Esophagus (tissue), 2 donors: ENCODE measurements around the gene INTU. TPM values are rescaled to one million over a fixed set of nuclear protein-coding genes. Genes with fewer than 3 reads are reported as not detected.

Experiments
- H3K27ac ChIP-seq, 2 donors: one replicate each; pipeline ENCODE4 v1.5.1; 2013; ENCODE audit warnings: low read depth in 2 of 2, mild to moderate bottlenecking in 2 of 2, inconsistent platforms in 1 of 2, low read length in 1 of 2, moderate library complexity in 1 of 2
- H3K27me3 ChIP-seq, 2 donors: one replicate each; pipeline ENCODE4 v1.6.1; 2013; ENCODE audit warnings: low read length in 2 of 2, control low read depth in 1 of 2, mild to moderate bottlenecking in 1 of 2; ENCODE audit not compliant: insufficient read depth in 2 of 2, control insufficient read depth in 1 of 2
- H3K36me3 ChIP-seq, 2 donors: one replicate each; pipeline ENCODE4 v1.6.1; 2013; ENCODE audit warnings: low read length in 1 of 2; ENCODE audit not compliant: control insufficient read depth in 2 of 2, insufficient read depth in 2 of 2
- H3K4me1 ChIP-seq, 2 donors: one replicate each; pipeline ENCODE4 v1.6.1; 2013; ENCODE audit warnings: low read length in 1 of 2; ENCODE audit not compliant: control insufficient read depth in 2 of 2, insufficient read depth in 2 of 2
- H3K4me3 ChIP-seq, 2 donors: one replicate each; pipeline ENCODE4 v1.5.1; 2013; ENCODE audit warnings: low read length in 2 of 2, mild to moderate bottlenecking in 2 of 2, low read depth in 1 of 2, moderate library complexity in 1 of 2
- H3K9me3 ChIP-seq, 2 donors: one replicate each; pipeline ENCODE4 v1.6.1; 2013; ENCODE audit warnings: mild to moderate bottlenecking in 2 of 2, low read depth in 1 of 2, low read length in 1 of 2, moderate library complexity in 1 of 2; ENCODE audit not compliant: control insufficient read depth in 2 of 2, insufficient read depth in 1 of 2
- WGBS, 2 donors: extraction: QIAGEN DNeasy Blood & Tissue Kit; methylation state at CpG; one replicate each; pipeline ENCODE4 v1.1.7; 2013; 5-methylcytosine and 5-hydroxymethylcytosine counted together
- polyA plus RNA-seq, 2 donors: library from polyadenylated mRNA; stranded (reverse); fragments of 200-250 nt; gene quantifications; one replicate each; pipeline ENCODE4 v1.2.3, GENCODE V29; 2013
- donor health status: healthy with polysubstance abuse.
- donor health status: Bipolar disorder and iron deficiency.

INTU gene
- polyA plus RNA-seq, 2 donors = 2.3 to 3.3 TPM

DNA sequence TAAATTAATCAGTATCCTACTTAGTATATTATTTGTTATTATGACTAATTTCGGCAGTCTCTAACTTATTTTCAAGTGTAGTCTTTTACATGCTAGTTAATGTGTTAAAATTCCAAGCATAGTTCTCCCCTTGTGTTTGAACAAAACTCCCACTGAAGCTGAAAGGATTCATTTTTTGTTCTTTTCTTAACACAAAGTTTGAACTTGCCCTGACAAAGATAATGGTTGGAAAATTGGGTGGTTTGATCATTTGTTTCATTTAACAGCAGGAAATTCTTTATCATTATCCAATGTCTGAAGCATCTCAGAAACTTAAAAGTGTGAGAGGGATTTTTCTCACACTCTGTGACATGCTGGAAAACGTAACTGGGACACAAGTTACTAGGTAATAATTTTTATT lies 36.0 kb downstream of the INTU start:
- Histone ChIP-seq H3K27me3 (no peaks in the 10 kb centered on the region), H3K9me3 (no peaks in the 10 kb centered on the region), H3K36me3 (no peaks in the 10 kb centered on the region), H3K4me1 (no peaks in the 10 kb centered on the region), H3K27ac (no peak overlapping the region), H3K4me3 (no peak overlapping the region)
- WGBS, 2 donors = 69% methylated on average over 2 of the region's 2 CpGs

DNA sequence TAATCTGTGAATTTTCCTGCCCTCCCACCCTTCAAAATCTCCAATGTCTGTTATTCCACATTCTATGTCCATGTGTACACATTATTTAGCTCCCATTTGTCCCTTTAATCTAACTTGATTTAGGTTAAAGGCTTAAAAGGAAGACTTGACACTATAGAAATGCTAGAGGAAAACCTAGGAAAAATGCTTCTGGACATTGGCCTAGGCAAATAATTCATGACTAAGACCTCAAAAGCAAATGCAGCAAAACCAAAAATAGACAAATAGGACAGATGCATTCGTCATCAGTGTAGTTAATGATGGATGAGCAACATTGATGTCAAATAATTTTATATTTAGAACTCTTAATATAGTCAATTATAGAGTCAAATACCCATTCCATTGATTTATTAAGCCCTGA lies 36.9 kb downstream of the INTU start:
- 58 to 65% methylated on average over 1 of the region's 1 CpG for WGBS, 2 donors
- Histone ChIP-seq H3K9me3 (no peaks in the 10 kb centered on the region), H3K27ac (no peak overlapping the region), H3K36me3 (no peaks in the 10 kb centered on the region), H3K4me3 (no peak overlapping the region), H3K4me1 (no peaks in the 10 kb centered on the region), H3K27me3 (no peaks in the 10 kb centered on the region)

DNA sequence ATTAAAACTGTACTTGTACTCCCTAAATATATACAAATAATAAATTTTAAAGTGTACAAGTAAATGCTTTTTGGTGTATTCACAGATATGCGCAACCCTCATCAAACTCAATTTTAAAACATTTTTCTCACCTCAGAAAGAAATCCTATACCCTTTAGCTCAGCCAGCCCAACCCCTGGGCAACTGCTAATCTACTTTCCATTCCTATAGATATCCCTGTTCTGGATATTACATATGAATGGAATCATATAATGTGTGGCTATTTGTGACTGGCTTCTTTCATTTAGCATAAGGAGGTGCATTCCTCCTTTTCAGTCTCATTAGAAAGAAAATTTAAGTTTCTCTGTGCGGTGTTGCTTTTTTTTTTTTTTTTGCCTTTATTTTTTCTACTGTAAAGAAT lies 39.4 kb downstream of the INTU start:
- H3K4me1 ChIP-seq = no peaks in the 10 kb centered on the region
- WGBS, 2 donors = 97 to 98% methylated on average over 2 of the region's 2 CpGs

GRCh38 chr4:127685292-127685691 lies 52.5 kb downstream of the INTU start:
- H3K9me3 ChIP-seq = no peaks in the 10 kb centered on the region
- H3K27me3 ChIP-seq = no peaks in the 10 kb centered on the region
- H3K4me3 ChIP-seq = no peak overlapping the region
- no peaks in the 10 kb centered on the region for H3K4me1 ChIP-seq
- no peaks in the 10 kb centered on the region for H3K36me3 ChIP-seq
- H3K27ac ChIP-seq = no peak overlapping the region

More for the DNA sequence above, 39.4 kb downstream of the INTU start:
- no peak overlapping the region for H3K27ac ChIP-seq
- H3K9me3 ChIP-seq = peaks cover 0 to 2% of the 10 kb centered on the region in 2 donors
- no peaks in the 10 kb centered on the region for H3K27me3 ChIP-seq
- no peaks in the 10 kb centered on the region for H3K36me3 ChIP-seq
- H3K4me3 ChIP-seq = no peak overlapping the region

GRCh38 chr4:127686658-127687057 lies 53.9 kb downstream of the INTU start:
- WGBS, 2 donors = 79% methylated on average over 2 of the region's 2 CpGs
- no peak overlapping the region for H3K27ac ChIP-seq
- no peak overlapping the region for H3K4me3 ChIP-seq
- no peaks in the 10 kb centered on the region for H3K9me3 ChIP-seq
- H3K36me3 ChIP-seq = no peaks in the 10 kb centered on the region
- no peaks in the 10 kb centered on the region for H3K27me3 ChIP-seq
- no peaks in the 10 kb centered on the region for H3K4me1 ChIP-seq

- no peaks in the 10 kb centered on the region for H3K4me1 ChIP-seq
- H3K9me3 ChIP-seq = no peaks in the 10 kb centered on the region
- no peak overlapping the region for H3K4me3 ChIP-seq
- 88 to 90% methylated on average over 7 of the region's 7 CpGs for WGBS, 2 donors
- no peaks in the 10 kb centered on the region for H3K27me3 ChIP-seq
- no peak overlapping the region for H3K27ac ChIP-seq
- H3K36me3 ChIP-seq = no peaks in the 10 kb centered on the region
Measured at GRCh38 chr4:127687580-127687979, 54.8 kb downstream of the INTU start.

- Histone ChIP-seq H3K4me1 (no peaks in the 10 kb centered on the region), H3K9me3 (no peaks in the 10 kb centered on the region), H3K4me3 (no peak overlapping the region), H3K27me3 (no peaks in the 10 kb centered on the region), H3K27ac (no peak overlapping the region), H3K36me3 (no peaks in the 10 kb centered on the region)
- 67 to 80% methylated on average over 4 of the region's 4 CpGs for WGBS, 2 donors
Measured at GRCh38 chr4:127698789-127699200, 66.0 kb downstream of the INTU start.

DNA sequence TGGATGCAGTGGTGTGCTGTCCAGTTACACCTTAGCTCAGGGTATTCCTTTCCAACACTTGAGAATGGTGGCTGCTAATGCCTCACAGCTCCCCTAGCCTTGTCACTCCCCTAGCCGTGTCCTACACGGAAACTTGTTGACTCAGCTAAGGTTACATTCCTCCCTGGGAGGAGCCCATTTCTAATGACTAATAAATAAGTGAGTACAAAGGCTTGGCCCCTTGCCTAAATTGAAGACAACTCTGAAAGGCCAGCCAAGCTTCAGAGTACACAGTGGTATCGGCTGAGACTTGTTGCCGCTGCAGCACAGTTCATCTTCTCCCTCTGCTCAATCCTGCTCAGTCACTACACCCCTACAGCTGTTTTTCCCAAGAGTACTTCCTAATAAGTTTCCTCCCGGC lies 76.2 kb downstream of the INTU start:
- WGBS, 2 donors = 26 to 30% methylated on average over 5 of the region's 5 CpGs
- peaks cover 3 to 4% of the 10 kb centered on the region in 2 donors for H3K36me3 ChIP-seq
- no peak overlapping the region for H3K4me3 ChIP-seq

DNA sequence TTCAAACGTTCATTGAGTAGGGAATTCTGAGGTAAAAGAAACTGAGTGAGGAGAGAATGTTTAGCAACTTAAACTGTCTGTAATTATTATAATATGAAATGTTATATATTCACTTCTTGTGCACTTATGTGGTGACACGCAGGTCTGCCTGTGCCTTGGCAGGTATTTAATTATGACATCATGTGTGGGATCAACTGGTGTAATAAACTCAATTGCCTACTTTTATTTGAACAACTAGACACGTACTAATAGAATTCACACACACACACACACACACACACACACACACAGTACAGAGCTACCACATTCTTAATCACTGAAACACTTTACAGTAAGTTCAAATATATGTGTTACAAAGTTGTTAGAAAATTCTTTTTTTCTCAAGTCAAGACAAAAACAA lies 76.7 kb downstream of the INTU start:
- WGBS, 2 donors = 36 to 49% methylated on average over 3 of the region's 3 CpGs
- Histone ChIP-seq H3K36me3 (peaks cover 3 to 4% of the 10 kb centered on the region in 2 donors), H3K27me3 (no peaks in the 10 kb centered on the region), H3K4me1 (no peaks in the 10 kb centered on the region), H3K9me3 (no peaks in the 10 kb centered on the region), H3K27ac (peak overlapping the region in 1 of 2 donors; percentile 81), H3K4me3 (no peak overlapping the region)

More for the DNA sequence above, 76.2 kb downstream of the INTU start:
- Histone ChIP-seq H3K9me3 (no peaks in the 10 kb centered on the region), H3K4me1 (no peaks in the 10 kb centered on the region), H3K27ac (peak overlapping the region; percentile 81 to 88), H3K27me3 (no peaks in the 10 kb centered on the region)

DNA sequence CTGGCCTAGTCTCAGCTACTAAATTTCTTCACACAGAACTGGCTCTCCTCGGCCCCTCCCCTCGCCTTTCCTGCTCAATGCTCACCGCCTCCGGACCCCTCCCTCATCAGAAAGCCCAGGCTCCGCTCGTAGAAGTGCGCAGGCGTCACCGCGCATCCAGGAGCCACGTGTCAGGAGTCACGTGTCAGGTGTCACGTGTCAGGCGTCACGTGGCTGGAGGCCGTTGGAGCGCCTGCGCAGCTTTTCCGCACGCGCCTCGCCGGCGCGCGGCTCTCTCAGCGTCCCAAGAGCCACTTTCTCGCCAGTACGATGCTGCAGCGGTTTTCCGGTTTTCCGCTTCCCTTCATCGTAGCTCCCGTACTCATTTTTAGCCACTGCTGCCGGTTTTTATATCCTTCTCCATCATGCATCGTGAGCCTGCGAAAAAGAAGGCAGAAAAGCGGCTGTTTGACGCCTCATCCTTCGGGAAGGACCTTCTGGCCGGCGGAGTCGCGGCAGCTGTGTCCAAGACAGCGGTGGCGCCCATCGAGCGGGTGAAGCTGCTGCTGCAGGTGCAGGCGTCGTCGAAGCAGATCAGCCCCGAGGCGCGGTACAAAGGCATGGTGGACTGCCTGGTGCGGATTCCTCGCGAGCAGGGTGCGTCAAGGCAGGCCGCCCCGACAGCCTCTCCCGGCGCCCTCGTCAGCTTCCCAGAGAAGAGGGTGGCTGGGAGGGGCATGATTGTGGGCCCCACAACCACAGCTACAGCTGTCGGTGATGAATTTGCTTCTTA lies 97.6 kb downstream of the INTU start, which contains the start of gene SLC25A31:
Gene SLC25A31, plus strand, starts transcription at position 259 of the 772 bp plus-strand sequence. Its CDS starts 146 bp downstream, at position 405.
- no peaks in the 10 kb centered on the region for H3K4me1 ChIP-seq
- H3K36me3 ChIP-seq = no peaks in the 10 kb centered on the region
- 95% methylated on average over 64 of the region's 64 CpGs for WGBS, 2 donors
- H3K27ac ChIP-seq = no peak within 1 kb of the TSS
- H3K27me3 ChIP-seq = no peaks in the 10 kb centered on the region
- no peak within 1 kb of the TSS for H3K4me3 ChIP-seq
- no peaks in the 10 kb centered on the region for H3K9me3 ChIP-seq
